D721Med (cell line): ENCODE results near the gene NES.

ENCODE experiments used
- DNase-seq: peaks from one replicate; pipeline ENCODE4 v3.0.0; 2011; ENCODE audit warnings: low spot score; ENCODE audit not compliant: insufficient read length
- FAIRE-seq: peaks from 2 replicates; lab custom pipeline; 2011; peaks lifted over from hg19 to GRCh38; lab: Jason Lieb, UNC
- CTCF ChIP-seq: IDR thresholded peaks from 2 replicates; pipeline ENCODE4 v1.5.1; 2012; ENCODE audit warnings: mild to moderate bottlenecking, control low read depth; ENCODE audit not compliant: insufficient read depth; ENCODE audit errors: missing control alignments

NES gene

GRCh38 chr1:156707417-156708217 is 30.4 kb upstream of the NES start:
- TF ChIP-seq CTCF = no peak
- no peak for DNase-seq
- FAIRE-seq = no peak

- no peak for FAIRE-seq
- TF ChIP-seq CTCF = no peak
Measured at GRCh38 chr1:156706657-156707416, 29.6 kb upstream of the NES start.

GRCh38 chr1:156705918-156706656 is 28.9 kb upstream of the NES start:
- no peak for FAIRE-seq

More at GRCh38 chr1:156706657-156707416, 29.6 kb upstream of the NES start:
- DNase-seq = no peak

GRCh38 chr1:156705321-156705917 is 28.2 kb upstream of the NES start, which contains the start of gene CRABP2:
TSS of gene CRABP2 (minus strand) at chr1:156705583. CDS start at chr1:156705446, 137 bp downstream.
- no peak for TF ChIP-seq CTCF
- FAIRE-seq = no peak
- DNase-seq = no peak

More at GRCh38 chr1:156705918-156706656, 28.9 kb upstream of the NES start:
- peak; percentile 95 for DNase-seq
- TF ChIP-seq CTCF = peak; percentile 71

- DNase-seq (no peak), FAIRE-seq (no peak)
- no peak for TF ChIP-seq CTCF
Measured at GRCh38 chr1:156704930-156705320, 27.7 kb upstream of the NES start.

GRCh38 chr1:156704166-156704711 is 27.0 kb upstream of the NES start:
- TF ChIP-seq CTCF = no peak
- FAIRE-seq (no peak), DNase-seq (no peak)
